Fibroblast of lung (primary cell): ENCODE measurements around the gene UBXN2A. TPM values are rescaled to one million over a fixed set of nuclear protein-coding genes. Genes with fewer than 3 reads are reported as not detected.
"Not testable (repeated sequence)": the region's sequence is repeated elsewhere in the genome, so short reads cannot be mapped to it uniquely, and the experiment has no call there.

Experiments
- DNase-seq, 2 donors: peaks; one replicate each; pipeline versions ENCODE4 v3.0.0 to v3.0.0-alpha.2; 2010; ENCODE audit warnings: low read depth in 2 of 2
- H2AFZ ChIP-seq: 2 replicates; pipeline ENCODE4 v1.5.1; 2012; ENCODE audit warnings: low read length, control low read depth, inconsistent platforms
- H3K27ac ChIP-seq: 2 replicates; pipeline ENCODE4 v1.5.1; 2011; ENCODE audit warnings: low read length, control low read depth; ENCODE audit not compliant: insufficient read depth
- H3K27me3 ChIP-seq: 2 replicates; pipeline ENCODE4 v1.5.1; 2011; ENCODE audit warnings: mild to moderate bottlenecking, low read length; ENCODE audit not compliant: control insufficient read depth, insufficient read depth
- H3K36me3 ChIP-seq: 2 replicates; pipeline ENCODE4 v1.5.1; 2011; ENCODE audit warnings: low read length; ENCODE audit not compliant: control insufficient read depth, insufficient read depth
- H3K4me1 ChIP-seq: 2 replicates; pipeline ENCODE4 v1.5.1; 2011; ENCODE audit warnings: low read length; ENCODE audit not compliant: control insufficient read depth, insufficient read depth; ENCODE audit errors: extremely low read depth
- H3K4me2 ChIP-seq: 2 replicates; pipeline ENCODE4 v1.5.1; 2011; ENCODE audit warnings: low read length, control low read depth; ENCODE audit not compliant: insufficient read depth; ENCODE audit errors: extremely low read depth
- H3K4me3 ChIP-seq, 4 experiments: fragments of 200-600 bp in 1 of 4; sonication (generic) in 1 of 4; replicated peaks in 1 of 4; 2 replicates each; pipeline ENCODE4 v1.5.1; 2011 to 2016; ENCODE audit warnings: low read length in 4 of 4, low read depth in 3 of 4, mild to moderate bottlenecking in 3 of 4, control low read depth in 2 of 4, inconsistent platforms in 1 of 4, mixed read lengths in 1 of 4; ENCODE audit not compliant: insufficient read depth in 1 of 4; ENCODE audit errors: control extremely low read depth in 1 of 4
- H3K79me2 ChIP-seq: 2 replicates; pipeline ENCODE4 v1.5.1; 2012; ENCODE audit warnings: mild to moderate bottlenecking, low read length, inconsistent platforms; ENCODE audit not compliant: control insufficient read depth, insufficient read depth
- H3K9ac ChIP-seq: 2 replicates; pipeline ENCODE4 v1.5.1; 2011; ENCODE audit warnings: mild to moderate bottlenecking, low read length, control low read depth; ENCODE audit not compliant: insufficient read depth
- H3K9me3 ChIP-seq: 2 replicates; pipeline ENCODE4 v1.5.1; 2012; ENCODE audit warnings: low read depth, low read length; ENCODE audit not compliant: control insufficient read depth, insufficient read depth
- H4K20me1 ChIP-seq: 2 replicates; pipeline ENCODE4 v1.5.1; 2011; ENCODE audit warnings: low read length; ENCODE audit not compliant: control insufficient read depth, insufficient read depth; ENCODE audit errors: extremely low read depth
- EZH2 ChIP-seq: IDR thresholded peaks from 2 replicates; pipeline ENCODE4 v1.5.1; 2012; ENCODE audit warnings: low read length, control low read depth, mild to moderate bottlenecking; ENCODE audit errors: missing control alignments
- polyA plus RNA-seq, 2 donors: library from polyadenylated mRNA; depleted of rRNA in 1 of 2; stranded (reverse) in 1 of 2; unstranded in 1 of 2; fragments of >200 nt; gene quantifications; 2 replicates each; pipeline ENCODE4 v1.2.1, GENCODE V29; 2011 to 2012; ENCODE audit warnings: missing spikeins in 1 of 2
- total RNA-seq: library from RNA; depleted of rRNA; stranded (reverse); fragments of >200 nt; gene quantifications from 2 replicates; pipeline ENCODE4 v1.2.1, GENCODE V29; 2014
- TF ChIP-seq, protein P1 (sequence below), 2 donors: IDR thresholded peaks in 1 of 2; conservative IDR thresholded peaks in 1 of 2; 1 replicate in 1 of 2; 2 replicates in 1 of 2; pipeline ENCODE4 v1.5.1; 2011 to 2012; ENCODE audit warnings: low read length in 2 of 2, control low read depth in 1 of 2, inconsistent platforms in 1 of 2, low read depth in 1 of 2, mild to moderate bottlenecking in 1 of 2

The UBXN2A gene
- total and polyA plus RNA-seq, 2 donors (not counting 1 experiment from before 2014, with no cell fraction given) = 12.8 to 12.9 TPM

DNA sequence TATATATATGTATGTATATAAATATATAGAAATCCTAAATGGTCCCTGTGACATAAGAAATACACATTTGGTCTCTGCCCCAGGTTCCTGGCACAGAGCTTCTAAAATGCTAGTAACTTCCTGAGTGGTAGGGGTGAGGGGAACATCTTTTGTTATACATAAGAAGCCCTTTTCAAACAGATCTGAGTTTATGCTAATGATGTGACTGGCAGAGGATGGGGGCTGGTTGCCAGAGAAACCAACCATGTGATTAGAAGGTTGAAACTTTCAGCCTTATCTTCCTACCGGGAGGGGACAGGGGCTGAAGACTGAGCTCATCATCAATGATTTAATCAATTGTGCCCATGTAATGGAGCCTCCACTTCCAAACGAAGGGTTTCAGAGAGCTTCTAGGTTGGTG lies 86.0 kb downstream of the UBXN2A start:
- H3K9ac ChIP-seq = no peak overlapping the region
- H3K4me2 ChIP-seq = no peak overlapping the region
- H3K27me3 ChIP-seq = no peaks in the 10 kb centered on the region
- no peaks in the 10 kb centered on the region for H3K79me2 ChIP-seq
- no peak overlapping the region for H3K4me3 ChIP-seq
- no peaks in the 10 kb centered on the region for H3K4me1 ChIP-seq
- TF ChIP-seq, protein P1, sequence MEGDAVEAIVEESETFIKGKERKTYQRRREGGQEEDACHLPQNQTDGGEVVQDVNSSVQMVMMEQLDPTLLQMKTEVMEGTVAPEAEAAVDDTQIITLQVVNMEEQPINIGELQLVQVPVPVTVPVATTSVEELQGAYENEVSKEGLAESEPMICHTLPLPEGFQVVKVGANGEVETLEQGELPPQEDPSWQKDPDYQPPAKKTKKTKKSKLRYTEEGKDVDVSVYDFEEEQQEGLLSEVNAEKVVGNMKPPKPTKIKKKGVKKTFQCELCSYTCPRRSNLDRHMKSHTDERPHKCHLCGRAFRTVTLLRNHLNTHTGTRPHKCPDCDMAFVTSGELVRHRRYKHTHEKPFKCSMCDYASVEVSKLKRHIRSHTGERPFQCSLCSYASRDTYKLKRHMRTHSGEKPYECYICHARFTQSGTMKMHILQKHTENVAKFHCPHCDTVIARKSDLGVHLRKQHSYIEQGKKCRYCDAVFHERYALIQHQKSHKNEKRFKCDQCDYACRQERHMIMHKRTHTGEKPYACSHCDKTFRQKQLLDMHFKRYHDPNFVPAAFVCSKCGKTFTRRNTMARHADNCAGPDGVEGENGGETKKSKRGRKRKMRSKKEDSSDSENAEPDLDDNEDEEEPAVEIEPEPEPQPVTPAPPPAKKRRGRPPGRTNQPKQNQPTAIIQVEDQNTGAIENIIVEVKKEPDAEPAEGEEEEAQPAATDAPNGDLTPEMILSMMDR (conservative IDR thresholded peaks at IDR 0.05 in 1 of 2, IDR thresholded peaks at IDR 0.05 in 1 of 2; ENCODE audit: low read depth in 1 of 2, low read length in 2 of 2) = no peak
- no peak for TF ChIP-seq EZH2
- H3K9me3 ChIP-seq = no peaks in the 10 kb centered on the region
- H4K20me1 ChIP-seq = no peaks in the 10 kb centered on the region
- no peak for DNase-seq
- peaks cover 6% of the 10 kb centered on the region for H3K36me3 ChIP-seq
- no peak overlapping the region for H2AFZ ChIP-seq
- H3K27ac ChIP-seq = no peak overlapping the region

DNA sequence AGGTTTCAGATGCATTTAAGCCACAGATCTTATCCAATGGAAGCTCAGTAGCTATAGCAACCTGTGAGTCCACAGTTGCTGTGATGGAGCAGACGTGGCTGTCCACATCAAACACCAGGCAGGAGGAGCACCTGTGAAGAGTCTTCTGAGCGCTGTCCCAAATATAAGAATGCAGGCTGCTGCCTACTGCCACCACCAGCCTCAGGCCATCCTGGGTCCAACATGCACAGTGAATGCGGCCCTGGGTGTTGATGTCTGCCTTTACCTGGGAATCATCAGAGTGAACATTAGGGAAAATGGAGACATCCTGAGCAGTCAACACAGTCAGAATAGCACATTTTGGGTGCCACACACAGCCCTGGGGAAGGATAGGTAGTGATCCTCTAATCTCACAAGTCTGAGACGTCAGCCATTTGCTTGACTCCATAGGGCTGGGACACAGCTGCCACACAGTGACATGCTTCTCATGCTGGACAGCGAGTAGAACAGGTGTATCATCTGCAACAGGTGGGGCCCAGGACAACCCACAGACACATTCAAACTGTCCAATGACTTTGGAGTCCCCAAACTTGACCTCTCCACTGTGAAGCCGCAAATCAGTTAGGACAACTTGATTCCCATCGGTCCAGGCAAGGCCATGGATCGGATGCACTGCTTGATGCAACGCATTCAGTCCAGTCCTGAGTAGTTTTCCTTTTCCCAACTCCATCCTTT lies 98.7 kb downstream of the UBXN2A start:
- no peak for TF ChIP-seq EZH2
- TF ChIP-seq, protein P1 (conservative IDR thresholded peaks at IDR 0.05 in 1 of 2, IDR thresholded peaks at IDR 0.05 in 1 of 2; ENCODE audit: low read depth in 1 of 2, low read length in 2 of 2) = no peak
- no peaks in the 10 kb centered on the region for H3K79me2 ChIP-seq
- no peaks in the 10 kb centered on the region for H3K4me1 ChIP-seq
- H4K20me1 ChIP-seq = no peaks in the 10 kb centered on the region
- no peak overlapping the region for H3K4me3 ChIP-seq
- no peak overlapping the region for H3K9ac ChIP-seq
- peaks cover 10% of the 10 kb centered on the region for H3K36me3 ChIP-seq
- DNase-seq = no peak
- H3K9me3 ChIP-seq = no peaks in the 10 kb centered on the region
- H2AFZ ChIP-seq = no peak overlapping the region
- H3K4me2 ChIP-seq = no peak overlapping the region
- H3K27me3 ChIP-seq = no peaks in the 10 kb centered on the region
- H3K27ac ChIP-seq = no peak overlapping the region

DNA sequence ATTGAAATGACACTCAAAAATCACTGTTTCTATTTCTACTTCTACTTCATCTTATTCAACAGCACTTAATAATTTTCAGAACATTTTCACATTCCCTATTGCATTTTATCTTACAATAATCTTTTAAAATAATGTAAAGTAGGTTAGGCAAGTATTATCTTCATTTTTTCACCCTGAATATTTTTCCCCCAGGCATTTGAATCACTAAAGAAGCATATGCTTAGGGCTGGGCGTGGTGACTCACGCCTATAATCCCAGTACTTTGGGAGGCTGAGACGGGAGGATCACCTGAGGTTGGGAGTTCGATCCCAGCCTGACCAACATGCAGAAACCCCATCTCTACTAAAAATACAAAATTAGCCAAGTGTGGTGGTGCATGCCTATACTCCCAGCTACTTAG lies 100.2 kb downstream of the UBXN2A start:
- no peak overlapping the region for H3K9ac ChIP-seq
- DNase-seq = no peak
- H3K4me3 ChIP-seq = no peak overlapping the region
- no peak overlapping the region for H3K4me2 ChIP-seq
- no peaks in the 10 kb centered on the region for H3K4me1 ChIP-seq
- peaks cover 10% of the 10 kb centered on the region for H3K36me3 ChIP-seq
- H3K79me2 ChIP-seq = peaks cover 3% of the 10 kb centered on the region
- no peaks in the 10 kb centered on the region for H3K27me3 ChIP-seq
- no peaks in the 10 kb centered on the region for H3K9me3 ChIP-seq
- no peak overlapping the region for H3K27ac ChIP-seq
- TF ChIP-seq EZH2 = no peak
- TF ChIP-seq, protein P1 (conservative IDR thresholded peaks at IDR 0.05 in 1 of 2, IDR thresholded peaks at IDR 0.05 in 1 of 2; ENCODE audit: low read depth in 1 of 2, low read length in 2 of 2) = no peak
- H2AFZ ChIP-seq = no peak overlapping the region
- H4K20me1 ChIP-seq = no peaks in the 10 kb centered on the region

DNA sequence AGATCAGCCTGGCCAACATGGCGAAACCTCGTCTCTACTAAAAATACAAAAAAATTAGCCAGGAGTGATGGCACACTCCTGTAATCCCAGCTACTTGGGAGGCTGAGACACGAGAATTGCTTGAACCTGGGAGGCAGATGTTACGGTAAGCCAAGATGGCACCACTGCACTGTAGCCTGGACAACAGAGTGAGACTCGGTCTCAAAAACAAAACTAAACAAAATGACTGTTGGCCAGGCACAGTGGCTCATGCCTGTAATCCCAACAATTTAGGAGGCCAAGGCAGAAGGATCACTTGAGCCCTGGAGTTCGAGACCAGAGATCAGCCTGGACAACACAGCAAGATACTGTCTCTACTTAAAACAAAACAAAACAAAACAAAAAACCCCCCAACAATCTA lies 102.9 kb downstream of the UBXN2A start:
- not testable (repeated sequence) for H3K9me3 ChIP-seq, H3K27me3 ChIP-seq, H3K36me3 ChIP-seq, H3K9ac ChIP-seq, H3K4me2 ChIP-seq, H4K20me1 ChIP-seq, H3K4me3 ChIP-seq, H3K79me2 ChIP-seq, H3K27ac ChIP-seq, DNase-seq, H3K4me1 ChIP-seq, H2AFZ ChIP-seq
